OCI-LY7 (cell line): Measurements from ENCODE around the gene GTSE1. TPM values are rescaled to one million over a fixed set of nuclear protein-coding genes. Genes with fewer than 3 reads are reported as not detected.

ENCODE experiments used
- BruUV-seq: library from RNA; stranded (reverse); fragments of 400-500 nt; replicated peaks from 2 replicates; lab custom pipeline; 2021; lab: Mats Ljungman, UMichigan
- CTCF ChIA-PET: fragments of 300-600 bp; sonication (Branson Sonifier 250); formaldehyde crosslinking; loops from one replicate; lab custom pipeline; 2022; ENCODE audit warnings: antibody characterized with exemption; ENCODE audit not compliant: unreplicated experiment; lab: Charles Lee
- POLR2A ChIA-PET: fragments of 300-600 bp; sonication (Branson Sonifier 250); formaldehyde crosslinking; loops from one replicate; lab custom pipeline; 2022; ENCODE audit warnings: antibody characterized with exemption; lab: Charles Lee
- DNase-seq: peaks from one replicate; pipeline ENCODE4 v3.0.0-alpha.2; 2015; ENCODE audit warnings: low spot score
- H2AFZ ChIP-seq: fragments of 200-600 bp; sonication (generic), shearing (Covaris generic); 2 replicates; pipeline ENCODE4 v1.6.1; 2014; ENCODE audit warnings: mild to moderate bottlenecking, antibody characterized with exemption, low read length, moderate library complexity
- H3K27ac ChIP-seq: fragments of 200-600 bp; sonication (generic); 2 replicates; pipeline ENCODE4 v1.5.1; 2014; ENCODE audit warnings: mixed run types, low read depth, mild to moderate bottlenecking, moderate library complexity, low read length, inconsistent platforms; ENCODE audit not compliant: poor library complexity, severe bottlenecking
- H3K36me3 ChIP-seq: fragments of 200-600 bp; sonication (generic); 2 replicates; pipeline ENCODE4 v1.6.1; 2014; ENCODE audit warnings: mild to moderate bottlenecking, antibody characterized with exemption, low read length, moderate library complexity, mixed read lengths; ENCODE audit not compliant: insufficient read depth
- H3K4me1 ChIP-seq: fragments of 200-600 bp; sonication (generic); 2 replicates; pipeline ENCODE4 v1.5.1; 2014; ENCODE audit warnings: mild to moderate bottlenecking, low read length; ENCODE audit not compliant: insufficient read depth, poor library complexity, severe bottlenecking
- H3K4me2 ChIP-seq: fragments of 200-600 bp; sonication (generic); 2 replicates; pipeline ENCODE4 v1.6.1; 2014; ENCODE audit warnings: mild to moderate bottlenecking, low read length
- H3K4me3 ChIP-seq: fragments of 200-600 bp; sonication (generic); 2 replicates; pipeline ENCODE4 v1.5.1; 2014; ENCODE audit warnings: mild to moderate bottlenecking, low read depth, low read length; ENCODE audit not compliant: poor library complexity, severe bottlenecking
- H3K79me2 ChIP-seq: fragments of 200-600 bp; sonication (generic); 2 replicates; pipeline ENCODE4 v1.6.1; 2016; ENCODE audit warnings: low read depth, mild to moderate bottlenecking, low read length, moderate library complexity, mixed read lengths; ENCODE audit not compliant: insufficient read depth
- H3K9me2 ChIP-seq: fragments of 200-600 bp; sonication (generic); 2 replicates; pipeline ENCODE4 v1.6.1; 2016; ENCODE audit warnings: mild to moderate bottlenecking, low read length, mixed read lengths; ENCODE audit not compliant: insufficient read depth
- H3K9me3 ChIP-seq: fragments of 200-600 bp; sonication (generic); 2 replicates; pipeline ENCODE4 v1.6.1; 2014; ENCODE audit warnings: mild to moderate bottlenecking, mixed run types, low read length, mixed read lengths
- H4K20me1 ChIP-seq: fragments of 200-600 bp; sonication (generic); 2 replicates; pipeline ENCODE4 v1.6.1; 2014; ENCODE audit warnings: mild to moderate bottlenecking, antibody characterized with exemption, low read length, moderate library complexity, mixed read lengths; ENCODE audit not compliant: insufficient read depth
- CTCF ChIP-seq: fragments of 200-600 bp; sonication (generic); conservative IDR thresholded peaks from 2 replicates; pipeline ENCODE4 v1.5.1; 2014; ENCODE audit warnings: mild to moderate bottlenecking, antibody characterized with exemption, low read length, moderate library complexity, mixed read lengths
- EZH2phosphoT487 ChIP-seq: fragments of 200-600 bp; sonication (generic); IDR thresholded peaks from 2 replicates; pipeline ENCODE4 v1.6.1; 2018; ENCODE audit warnings: low read depth, borderline replicate concordance, mild to moderate bottlenecking, mixed run types, antibody characterized with exemption, low read length, moderate library complexity, mixed read lengths
- intact Hi-C: fragments of 100-400 bp; cut with micrococcal nuclease; formaldehyde crosslinking; loops from one replicate; pipeline ENCODE4 v1.10.0; 2022; ENCODE audit not compliant: unreplicated experiment
- total RNA-seq, 2 experiments: library from RNA; depleted of rRNA in 1 of 2; stranded (reverse); fragments of >200 nt in 1 of 2; shearing (Covaris generic) in 1 of 2; gene quantifications; 2 replicates each; pipeline ENCODE4 v1.2.3, GENCODE V29; 2014 to 2022

The GTSE1 gene
- total RNA-seq, 2 experiments from 2014 or later, result 54.7 to 109 TPM

GRCh38 chr22:46319319-46319718 lies 22.6 kb downstream of the GTSE1 start:
- H2AFZ ChIP-seq, result no peak overlapping the region
- H3K27ac ChIP-seq, result no peak overlapping the region
- no peak overlapping the region for H3K4me3 ChIP-seq
- no peak overlapping the region for H3K4me2 ChIP-seq
- BruUV-seq, result no TSS peak
- POLR2A ChIA-PET, result no interaction called here
- no peak for DNase-seq
- intact Hi-C loops, result loop anchor here (10.0 kb wide), 1 partner anchor 325 kb away; no protein-coding TSS in a partner anchor
- no peaks in the 10 kb centered on the region for H3K9me2 ChIP-seq
- H3K9me3 ChIP-seq, result no peaks in the 10 kb centered on the region
- no peaks in the 10 kb centered on the region; the same call in 1 of the 2 replicates for H4K20me1 ChIP-seq
- TF ChIP-seq EZH2phosphoT487 (no peak), CTCF (no peak)
- H3K79me2 ChIP-seq, result no peaks in the 10 kb centered on the region
- CTCF ChIA-PET, result no interaction called here
- peaks cover 94% of the 10 kb centered on the region for H3K36me3 ChIP-seq
- H3K4me1 ChIP-seq, result no peaks in the 10 kb centered on the region

GRCh38 chr22:46320166-46320710 lies 23.6 kb downstream of the GTSE1 start:
- H3K79me2 ChIP-seq, result no peaks in the 10 kb centered on the region
- H3K4me3 ChIP-seq, result no peak overlapping the region
- no peaks in the 10 kb centered on the region; the same call in 1 of the 2 replicates for H4K20me1 ChIP-seq
- no peak for DNase-seq
- CTCF ChIA-PET, result no interaction called here
- no peak overlapping the region for H2AFZ ChIP-seq
- H3K9me3 ChIP-seq, result no peaks in the 10 kb centered on the region
- no peaks in the 10 kb centered on the region for H3K9me2 ChIP-seq
- intact Hi-C loops, result no loop called here
- BruUV-seq, result no TSS peak
- H3K4me1 ChIP-seq, result no peaks in the 10 kb centered on the region
- TF ChIP-seq EZH2phosphoT487, result no peak
- TF ChIP-seq CTCF, result no peak
- H3K27ac ChIP-seq, result no peak overlapping the region
- H3K4me2 ChIP-seq, result no peak overlapping the region
- peaks cover 93% of the 10 kb centered on the region for H3K36me3 ChIP-seq
- POLR2A ChIA-PET, result no interaction called here

GRCh38 chr22:46320716-46321386 lies 24.2 kb downstream of the GTSE1 start:
- intact Hi-C loops, result no loop called here
- H3K27ac ChIP-seq, result no peak overlapping the region

More at GRCh38 chr22:46320716-46321386, 24.2 kb downstream of the GTSE1 start:
- no peaks in the 10 kb centered on the region for H3K4me1 ChIP-seq
- no peak for TF ChIP-seq CTCF
- TF ChIP-seq EZH2phosphoT487, result no peak
- H3K79me2 ChIP-seq, result no peaks in the 10 kb centered on the region
- CTCF ChIA-PET, result no interaction called here
- H3K36me3 ChIP-seq, result peaks cover 93% of the 10 kb centered on the region
- no peak for DNase-seq
- BruUV-seq, result no TSS peak
- H2AFZ ChIP-seq, result no peak overlapping the region
- POLR2A ChIA-PET, result no interaction called here
- H4K20me1 ChIP-seq, result no peaks in the 10 kb centered on the region; the same call in 1 of the 2 replicates
- H3K9me3 ChIP-seq, result no peaks in the 10 kb centered on the region
- H3K9me2 ChIP-seq, result no peaks in the 10 kb centered on the region
- H3K4me2 ChIP-seq, result no peak overlapping the region
- H3K4me3 ChIP-seq, result no peak overlapping the region
